ENCODE data around the gene NAT16. TPM values are rescaled to one million over a fixed set of nuclear protein-coding genes. Genes with fewer than 3 reads are reported as not detected.

The NAT16 gene
- total RNA-seq, 1 donor from 2014 or later, result not detected

- H3K9me3 Mint-ChIP-seq, result no peaks in the 10 kb centered on the region
- DNase-seq (ENCODE audit: extremely low spot score, unreplicated experiment), result no peak
- no peak for TF ChIP-seq CTCF (conservative IDR thresholded peaks at IDR 0.05)
- peaks cover 3% of the 10 kb centered on the region for H3K4me1 Mint-ChIP-seq (ENCODE audit: unreplicated experiment)
- peaks cover 27% of the 10 kb centered on the region for H3K27me3 Mint-ChIP-seq
- H3K27ac Mint-ChIP-seq, result no peak overlapping the region
- no peak overlapping the region for H3K4me3 Mint-ChIP-seq
- H3K36me3 Mint-ChIP-seq, result no peaks in the 10 kb centered on the region
Measured at GRCh38 chr7:101195884-101196283, 15.8 kb upstream of the NAT16 start.

DNA sequence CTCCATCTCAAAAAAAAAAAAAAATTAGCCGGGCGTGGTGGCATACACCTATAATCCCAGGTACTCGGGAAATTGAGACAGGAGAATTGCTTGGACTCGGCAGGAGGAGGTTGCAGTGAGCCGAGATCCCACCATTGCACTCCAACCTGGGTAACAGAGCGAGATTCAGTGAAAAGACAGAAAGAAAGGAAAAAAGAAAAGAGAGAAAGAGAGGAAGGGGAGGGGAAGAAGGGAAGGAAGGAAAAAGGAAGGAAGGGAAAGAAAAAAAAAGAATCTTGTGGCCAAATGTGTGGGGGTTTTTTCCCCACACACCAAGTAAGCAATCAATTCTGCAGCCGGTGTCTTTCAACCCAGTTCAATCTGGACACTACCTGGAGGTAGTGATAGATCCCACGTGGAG lies 9.0 kb upstream of the NAT16 start:
- no peak for DNase-seq (ENCODE audit: extremely low spot score, unreplicated experiment)
- no peak for TF ChIP-seq CTCF (conservative IDR thresholded peaks at IDR 0.05)
- Mint-ChIP-seq H3K4me3 (no peak overlapping the region), H3K27me3 (peaks cover 35% of the 10 kb centered on the region), H3K27ac (no peak overlapping the region), H3K4me1 (ENCODE audit: unreplicated experiment) (no peaks in the 10 kb centered on the region), H3K9me3 (no peaks in the 10 kb centered on the region), H3K36me3 (no peaks in the 10 kb centered on the region)

DNA sequence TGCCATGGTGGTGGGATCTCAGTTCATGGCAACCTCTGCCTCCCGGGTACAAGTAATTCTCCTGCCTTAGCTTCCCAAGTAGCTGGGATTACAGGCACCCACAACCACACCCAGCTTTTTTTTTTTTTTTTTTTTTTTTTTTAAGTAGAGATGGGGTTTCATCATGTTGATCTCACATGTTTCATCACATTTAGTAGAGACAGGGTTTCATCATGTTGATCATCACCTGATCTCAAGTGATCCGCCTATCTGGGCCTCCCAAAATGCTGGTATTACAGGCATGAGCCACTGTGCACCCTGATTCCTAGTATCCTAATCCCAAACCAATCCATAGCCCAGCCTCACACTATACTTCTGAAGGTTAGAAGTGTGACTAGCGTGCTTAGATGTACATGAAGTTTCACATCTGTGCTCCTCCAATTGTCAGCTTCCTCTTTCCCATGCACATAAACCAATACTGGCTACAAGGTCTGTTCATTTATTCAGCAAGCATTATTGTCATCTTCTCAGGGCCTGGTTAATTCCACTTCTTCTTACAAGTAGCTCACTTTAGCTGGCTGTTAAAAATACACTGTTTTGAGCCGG lies 6.8 kb upstream of the NAT16 start:
- DNase-seq (ENCODE audit: extremely low spot score, unreplicated experiment), result no peak
- Mint-ChIP-seq H3K4me1 (ENCODE audit: unreplicated experiment) (peaks cover 8% of the 10 kb centered on the region), H3K27ac (no peak overlapping the region), H3K4me3 (no peak overlapping the region), H3K36me3 (no peaks in the 10 kb centered on the region), H3K9me3 (peaks cover 8% of the 10 kb centered on the region), H3K27me3 (peaks cover 39% of the 10 kb centered on the region)
- no peak for TF ChIP-seq CTCF (conservative IDR thresholded peaks at IDR 0.05)

DNA sequence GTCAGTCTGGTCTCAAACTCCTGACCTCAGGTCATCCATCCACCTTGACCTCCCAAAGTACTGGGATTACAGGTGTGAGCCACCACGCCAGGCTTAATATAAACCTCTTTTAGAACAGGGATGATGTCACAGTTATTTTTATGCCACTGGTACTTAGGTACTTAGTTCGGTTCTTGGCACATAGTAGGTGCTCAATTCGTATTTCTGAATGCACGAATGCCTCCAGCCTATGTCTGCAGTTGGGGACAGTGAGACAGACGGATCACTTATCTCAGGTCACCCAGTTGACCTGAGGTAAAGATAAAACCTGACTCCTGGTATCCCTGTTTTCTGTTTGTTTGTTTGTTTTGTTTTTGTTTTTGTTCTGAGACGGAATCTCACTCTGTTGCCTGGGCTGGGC lies 6.1 kb upstream of the NAT16 start:
- TF ChIP-seq CTCF (conservative IDR thresholded peaks at IDR 0.05), result no peak
- H3K27me3 Mint-ChIP-seq, result peaks cover 38% of the 10 kb centered on the region
- no peak overlapping the region for H3K4me3 Mint-ChIP-seq
- H3K36me3 Mint-ChIP-seq, result no peaks in the 10 kb centered on the region
- peaks cover 8% of the 10 kb centered on the region for H3K9me3 Mint-ChIP-seq
- no peak for DNase-seq (ENCODE audit: extremely low spot score, unreplicated experiment)
- H3K4me1 Mint-ChIP-seq (ENCODE audit: unreplicated experiment), result peaks cover 8% of the 10 kb centered on the region
- H3K27ac Mint-ChIP-seq, result no peak overlapping the region

- TF ChIP-seq CTCF (conservative IDR thresholded peaks at IDR 0.05), result no peak
- no peak overlapping the region for H3K4me3 Mint-ChIP-seq
- H3K27ac Mint-ChIP-seq, result no peak overlapping the region
- H3K27me3 Mint-ChIP-seq, result peaks cover 46% of the 10 kb centered on the region
- H3K9me3 Mint-ChIP-seq, result peaks cover 8% of the 10 kb centered on the region
- no peak for DNase-seq (ENCODE audit: extremely low spot score, unreplicated experiment)
- H3K4me1 Mint-ChIP-seq (ENCODE audit: unreplicated experiment), result peaks cover 8% of the 10 kb centered on the region
- H3K36me3 Mint-ChIP-seq, result no peaks in the 10 kb centered on the region
Measured at GRCh38 chr7:101185258-101185839, 5.3 kb upstream of the NAT16 start.
